Naive B cell (primary cell): Measurements from ENCODE around the gene PLLP. TPM values are rescaled to one million over a fixed set of nuclear protein-coding genes. Genes with fewer than 3 reads are reported as not detected.

ENCODE experiments used
- ATAC-seq, 2 donors: fragments of 150-1000 bp; cut with Tn5 transposase; 2 replicates each; pipeline ENCODE4 v1.10.0; 2021; ENCODE audit warnings: low read depth in 2 of 2, mild to moderate bottlenecking in 2 of 2, moderate library complexity in 2 of 2
- DNase-seq: peaks from one replicate; pipeline ENCODE4 v3.0.0; 2022
- H3K27ac Mint-ChIP-seq, 6 donors: one replicate each; pipeline ENCODE4 v1.8.0; 2020 to 2022; ENCODE audit warnings: mild to moderate bottlenecking in 6 of 6, mixed read lengths in 6 of 6, moderate library complexity in 5 of 6, inconsistent platforms in 2 of 6
- H3K27me3 Mint-ChIP-seq, 3 donors: one replicate each; pipeline ENCODE4 v1.8.0; 2021 to 2022; ENCODE audit warnings: mixed read lengths in 3 of 3, mild to moderate bottlenecking in 1 of 3
- H3K36me3 Mint-ChIP-seq, 2 donors: one replicate each; pipeline ENCODE4 v1.8.0; 2020 to 2022; ENCODE audit warnings: mixed read lengths in 2 of 2, inconsistent platforms in 1 of 2, mild to moderate bottlenecking in 1 of 2
- H3K4me1 Mint-ChIP-seq, 3 donors: one replicate each; pipeline ENCODE4 v1.8.0; 2020 to 2022; ENCODE audit warnings: mixed read lengths in 3 of 3, inconsistent platforms in 1 of 3, mild to moderate bottlenecking in 1 of 3, moderate library complexity in 1 of 3
- H3K4me3 Mint-ChIP-seq, 8 donors: one replicate each; pipeline ENCODE4 v1.8.0; 2020 to 2022; ENCODE audit warnings: mild to moderate bottlenecking in 8 of 8, mixed read lengths in 8 of 8, moderate library complexity in 8 of 8, inconsistent platforms in 2 of 8
- H3K9me3 Mint-ChIP-seq, 7 donors: one replicate each; pipeline ENCODE4 v1.8.0; 2020 to 2022; ENCODE audit warnings: mixed read lengths in 7 of 7, mild to moderate bottlenecking in 5 of 7, inconsistent platforms in 2 of 7, moderate library complexity in 1 of 7
- polyA plus RNA-seq, 6 donors: library from polyadenylated mRNA; unstranded; fragments of 300-500 nt; fragmentation: Illumina TruSeq; gene quantifications; one replicate each; pipeline ENCODE4 v1.2.3, GENCODE V29; 2021; ENCODE audit warnings: low read depth in 6 of 6

Gene PLLP
- polyA plus RNA-seq, 6 donors from 2014 or later, result 0.14 to 0.68 (median 0.52) TPM

GRCh38 chr16:57310801-57311200 lies 26.3 kb upstream of the PLLP start:
- ATAC-seq, result no peak
- Mint-ChIP-seq H3K4me1 (peaks cover 10 to 14% (median 13%) of the 10 kb centered on the region in 3 donors), H3K27ac (peak overlapping the region in 1 of 6 donors; percentile 42), H3K9me3 (no peaks in the 10 kb centered on the region), H3K36me3 (no peaks in the 10 kb centered on the region), H3K4me3 (no peak overlapping the region), H3K27me3 (peaks cover 18 to 29% (median 27%) of the 10 kb centered on the region in 3 donors)
- no peak for DNase-seq

GRCh38 chr16:57308041-57308440 lies 23.6 kb upstream of the PLLP start:
- ATAC-seq (no peak), DNase-seq (no peak)
- Mint-ChIP-seq H3K9me3 (no peaks in the 10 kb centered on the region), H3K36me3 (no peaks in the 10 kb centered on the region), H3K4me3 (no peak overlapping the region), H3K27ac (no peak overlapping the region), H3K4me1 (peaks cover 0 to 9% (median 0%) of the 10 kb centered on the region in 3 donors), H3K27me3 (peaks cover 17 to 32% (median 27%) of the 10 kb centered on the region in 3 donors)

- Mint-ChIP-seq H3K4me3 (no peak overlapping the region), H3K9me3 (no peaks in the 10 kb centered on the region), H3K27me3 (peaks cover 17 to 37% (median 26%) of the 10 kb centered on the region in 3 donors), H3K36me3 (no peaks in the 10 kb centered on the region), H3K27ac (no peak overlapping the region), H3K4me1 (peaks cover 0 to 9% (median 0%) of the 10 kb centered on the region in 3 donors)
- ATAC-seq (no peak), DNase-seq (no peak)
Measured at GRCh38 chr16:57307365-57307764, 22.9 kb upstream of the PLLP start.

GRCh38 chr16:57306676-57307341 lies 22.3 kb upstream of the PLLP start:
- H3K27ac Mint-ChIP-seq, result peak overlapping the region in 1 of 6 donors; percentile 63
- no peaks in the 10 kb centered on the region for H3K9me3 Mint-ChIP-seq
- H3K4me1 Mint-ChIP-seq, result peaks cover 0 to 7% (median 0%) of the 10 kb centered on the region in 3 donors
- H3K4me3 Mint-ChIP-seq, result no peak overlapping the region
- ATAC-seq (no peak), DNase-seq (no peak)
- H3K27me3 Mint-ChIP-seq, result peaks cover 14 to 32% (median 21%) of the 10 kb centered on the region in 3 donors
- H3K36me3 Mint-ChIP-seq, result no peaks in the 10 kb centered on the region

- DNase-seq (no peak), ATAC-seq (no peak)
- Mint-ChIP-seq H3K27me3 (peaks cover 16 to 34% (median 19%) of the 10 kb centered on the region in 3 donors), H3K4me3 (no peak overlapping the region), H3K9me3 (no peaks in the 10 kb centered on the region), H3K36me3 (no peaks in the 10 kb centered on the region), H3K27ac (peak overlapping the region in 1 of 6 donors; percentile 41), H3K4me1 (peaks cover 0 to 7% (median 0%) of the 10 kb centered on the region in 3 donors)
Measured at GRCh38 chr16:57305159-57305811, 20.8 kb upstream of the PLLP start.

- Mint-ChIP-seq H3K4me3 (peak overlapping the region in 1 of 8 donors; percentile 29), H3K27ac (no peak overlapping the region), H3K27me3 (peaks cover 16 to 34% (median 19%) of the 10 kb centered on the region in 3 donors), H3K9me3 (no peaks in the 10 kb centered on the region), H3K36me3 (no peaks in the 10 kb centered on the region), H3K4me1 (peaks cover 0 to 5% (median 0%) of the 10 kb centered on the region in 3 donors)
- ATAC-seq (no peak), DNase-seq (no peak)
Measured at GRCh38 chr16:57304169-57305061, 19.9 kb upstream of the PLLP start.

GRCh38 chr16:57303910-57304168 lies 19.4 kb upstream of the PLLP start:
- Mint-ChIP-seq H3K9me3 (no peaks in the 10 kb centered on the region), H3K4me1 (peaks cover 0 to 2% (median 0%) of the 10 kb centered on the region in 3 donors), H3K27ac (no peak overlapping the region), H3K27me3 (peaks cover 16 to 34% (median 19%) of the 10 kb centered on the region in 3 donors), H3K36me3 (no peaks in the 10 kb centered on the region), H3K4me3 (peak overlapping the region in 1 of 8 donors; percentile 29)
- no peak for ATAC-seq
- no peak for DNase-seq

- H3K4me3 Mint-ChIP-seq, result no peak overlapping the region
- DNase-seq (no peak), ATAC-seq (no peak)
- peaks cover 16 to 34% (median 19%) of the 10 kb centered on the region in 3 donors for H3K27me3 Mint-ChIP-seq
- no peaks in the 10 kb centered on the region for H3K36me3 Mint-ChIP-seq
- H3K4me1 Mint-ChIP-seq, result peaks cover 0 to 2% (median under 1%) of the 10 kb centered on the region in 3 donors
- H3K9me3 Mint-ChIP-seq, result no peaks in the 10 kb centered on the region
- no peak overlapping the region for H3K27ac Mint-ChIP-seq
Measured at GRCh38 chr16:57303021-57303909, 18.8 kb upstream of the PLLP start.

GRCh38 chr16:57301126-57301817 lies 16.8 kb upstream of the PLLP start:
- H3K4me1 Mint-ChIP-seq, result peaks cover 5 to 7% (median 6%) of the 10 kb centered on the region in 3 donors
- no peak overlapping the region for H3K27ac Mint-ChIP-seq
- H3K36me3 Mint-ChIP-seq, result no peaks in the 10 kb centered on the region
- DNase-seq (no peak), ATAC-seq (no peak)
- peaks cover 0 to 16% (median 4%) of the 10 kb centered on the region in 3 donors for H3K27me3 Mint-ChIP-seq
- H3K4me3 Mint-ChIP-seq, result peak overlapping the region in 3 of 8 donors; percentile 9 to 30 (median 13)
- no peaks in the 10 kb centered on the region for H3K9me3 Mint-ChIP-seq

- peak; percentile 79 to 85 for ATAC-seq
- peaks cover 5 to 7% (median 6%) of the 10 kb centered on the region in 3 donors for H3K4me1 Mint-ChIP-seq
- no peaks in the 10 kb centered on the region for H3K36me3 Mint-ChIP-seq
- H3K27ac Mint-ChIP-seq, result no peak overlapping the region
- H3K4me3 Mint-ChIP-seq, result no peak overlapping the region
- H3K27me3 Mint-ChIP-seq, result peaks cover 0 to 16% (median 4%) of the 10 kb centered on the region in 3 donors
- DNase-seq, result peak; percentile 99
- no peaks in the 10 kb centered on the region for H3K9me3 Mint-ChIP-seq
Measured at GRCh38 chr16:57300387-57301125, 16.1 kb upstream of the PLLP start.

- Mint-ChIP-seq H3K27ac (no peak overlapping the region), H3K4me1 (peaks cover 5 to 7% (median 6%) of the 10 kb centered on the region in 3 donors), H3K36me3 (no peaks in the 10 kb centered on the region), H3K4me3 (no peak overlapping the region), H3K27me3 (peaks cover 0 to 10% (median 4%) of the 10 kb centered on the region in 3 donors), H3K9me3 (no peaks in the 10 kb centered on the region)
- ATAC-seq (peak; percentile 44 to 62), DNase-seq (peak; percentile 75)
Measured at GRCh38 chr16:57299719-57300386, 15.4 kb upstream of the PLLP start.
